ENCODE data around the gene BCAR1.
"Not testable (repeated sequence)": the region's sequence is repeated elsewhere in the genome, so short reads cannot be mapped to it uniquely, and the experiment has no call there.

Gene BCAR1

GRCh38 chr16:75244844-75245758 lies 6.3 kb downstream of the BCAR1 start:
- Mint-ChIP-seq H3K4me1 (peaks cover 22 to 25% of the 10 kb centered on the region in 2 donors), H3K9me3 (no peaks in the 10 kb centered on the region), H3K27ac (no peak overlapping the region), H3K36me3 (no peaks in the 10 kb centered on the region), H3K4me3 (peak overlapping the region; percentile 3 to 19), H3K27me3 (peaks cover 92 to 98% of the 10 kb centered on the region in 2 donors)
- ATAC-seq (replicated peaks) (peak; percentile 36 to 48), DNase-seq (no peak)

- Mint-ChIP-seq H3K9me3 (no peaks in the 10 kb centered on the region), H3K27ac (no peak overlapping the region), H3K27me3 (peaks cover 89 to 98% of the 10 kb centered on the region in 2 donors), H3K4me3 (peak overlapping the region in 1 of 2 donors; percentile 3), H3K4me1 (peaks cover 19 to 22% of the 10 kb centered on the region in 2 donors), H3K36me3 (no peaks in the 10 kb centered on the region)
- DNase-seq: no peak
- ATAC-seq (replicated peaks): no peak
Measured at GRCh38 chr16:75244225-75244809, 7.1 kb downstream of the BCAR1 start.

DNA sequence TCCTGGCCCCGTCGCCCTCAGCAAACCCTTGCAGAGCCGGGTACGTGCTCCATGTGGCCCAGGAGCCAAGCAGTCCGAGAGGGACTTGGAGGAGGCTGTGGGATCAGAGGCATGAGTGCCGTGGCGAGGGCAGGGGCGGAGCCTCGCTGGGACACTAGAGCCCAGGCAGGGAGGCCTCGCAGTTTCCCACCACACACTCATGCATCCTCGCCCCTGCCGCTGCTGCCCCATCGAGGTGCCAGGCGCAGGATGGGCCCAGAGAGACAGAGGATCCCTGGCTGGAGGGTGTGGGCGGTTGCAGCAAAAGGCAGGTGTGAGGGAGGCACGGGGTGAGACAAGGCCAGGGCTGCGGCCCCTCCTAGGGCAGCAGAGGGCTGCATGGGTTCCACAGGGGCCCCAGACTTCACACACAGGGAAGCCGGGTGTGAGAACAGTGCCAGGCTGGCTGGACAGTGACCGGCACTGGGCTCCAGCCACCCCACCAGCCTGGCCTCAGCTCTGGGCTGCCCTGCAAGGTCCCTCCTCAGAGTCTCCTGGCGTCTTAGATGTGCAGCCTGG lies 7.7 kb downstream of the BCAR1 start:
- Mint-ChIP-seq H3K4me1 (peaks cover 19 to 22% of the 10 kb centered on the region in 2 donors), H3K9me3 (no peaks in the 10 kb centered on the region), H3K36me3 (no peaks in the 10 kb centered on the region), H3K27ac (no peak overlapping the region), H3K27me3 (peaks cover 90 to 98% of the 10 kb centered on the region in 2 donors), H3K4me3 (no peak overlapping the region)
- no peak for DNase-seq
- no peak for ATAC-seq (replicated peaks)

DNA sequence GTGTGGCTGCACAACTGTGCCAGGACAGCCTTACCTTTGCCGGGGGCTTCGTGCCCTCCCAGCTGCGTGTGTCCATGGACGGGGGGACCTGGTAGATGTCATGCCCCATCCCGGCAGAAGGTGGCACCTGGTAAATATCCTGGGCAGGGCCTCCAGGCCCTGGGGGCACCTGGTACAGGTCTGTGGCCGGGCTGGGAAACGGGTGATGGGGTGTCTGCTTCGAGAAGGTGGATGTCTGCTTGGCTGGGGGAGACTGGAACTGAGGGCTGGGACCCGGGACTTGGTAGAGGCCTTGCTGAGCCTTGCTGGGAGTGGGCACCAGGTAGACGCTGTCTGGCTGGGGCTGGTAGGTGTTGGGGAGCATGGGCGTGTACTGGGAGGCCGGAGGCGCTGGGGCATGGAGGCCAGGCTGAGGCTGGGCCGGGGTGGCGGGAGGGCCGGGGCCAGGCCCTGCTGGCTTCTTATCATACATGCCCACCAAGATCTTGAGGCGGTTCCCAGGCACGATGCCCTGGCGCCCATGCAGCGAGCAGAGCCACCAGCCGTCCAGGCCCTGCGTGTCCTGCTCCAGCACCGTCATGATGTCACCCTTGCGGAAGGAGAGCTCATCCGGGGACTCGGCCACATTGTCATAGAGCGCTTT lies 8.9 kb downstream of the BCAR1 start:
- H3K27ac Mint-ChIP-seq; DNase-seq; ATAC-seq (replicated peaks); H3K4me3 Mint-ChIP-seq; H3K9me3 Mint-ChIP-seq; H3K36me3 Mint-ChIP-seq: not testable (repeated sequence)
- Mint-ChIP-seq H3K4me1 (peaks cover 14 to 19% of the 10 kb centered on the region in 2 donors), H3K27me3 (peaks cover 82 to 98% of the 10 kb centered on the region in 2 donors)

- Mint-ChIP-seq H3K4me1 (peaks cover 14 to 19% of the 10 kb centered on the region in 2 donors), H3K27ac (no peak overlapping the region), H3K27me3 (peaks cover 81 to 98% of the 10 kb centered on the region in 2 donors), H3K4me3 (no peak overlapping the region), H3K9me3 (no peaks in the 10 kb centered on the region), H3K36me3 (no peaks in the 10 kb centered on the region)
- DNase-seq (no peak), ATAC-seq (replicated peaks) (no peak)
Measured at GRCh38 chr16:75241955-75242354, 9.5 kb downstream of the BCAR1 start.

DNA sequence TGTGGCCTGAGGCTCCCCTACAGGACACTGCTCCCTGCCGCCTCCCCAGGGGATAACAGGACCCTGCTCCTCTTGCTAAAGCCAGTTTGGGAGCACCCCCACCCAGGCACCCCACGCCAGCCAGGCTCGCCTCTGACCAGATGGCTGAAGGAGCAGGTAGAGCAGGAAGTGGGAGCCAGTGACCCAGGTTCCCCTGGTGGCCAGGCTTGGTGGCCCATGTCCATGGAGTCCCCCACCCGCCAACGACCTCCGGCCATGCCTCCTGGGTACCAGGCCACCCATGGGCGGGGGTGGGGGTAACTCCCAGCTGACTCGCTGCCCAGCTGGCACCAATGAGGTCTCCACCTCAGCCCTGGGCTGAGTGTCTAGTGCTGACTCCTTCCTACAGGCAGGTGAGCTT lies 10.0 kb downstream of the BCAR1 start:
- ATAC-seq (replicated peaks): no peak
- H3K4me3 Mint-ChIP-seq: no peak overlapping the region

DNA sequence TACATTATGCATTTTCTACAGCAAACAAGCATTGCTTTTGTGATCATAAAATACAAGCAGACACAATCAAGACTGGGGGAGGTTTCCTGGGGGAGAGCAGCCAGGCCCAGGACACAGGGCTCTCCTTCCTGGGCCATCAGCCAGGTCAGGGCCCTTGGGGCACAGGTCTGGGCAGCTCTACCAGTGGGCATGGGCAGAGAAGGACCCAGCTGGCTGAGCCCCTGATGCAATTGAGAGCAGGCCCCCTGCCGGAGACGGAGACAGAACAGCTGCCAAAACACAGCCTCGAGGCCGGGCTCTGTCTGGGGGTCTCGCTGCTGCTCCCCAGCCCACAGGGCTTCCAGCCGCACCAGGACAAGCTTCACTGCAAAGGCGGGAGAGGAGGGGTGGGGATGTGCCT lies 10.8 kb downstream of the BCAR1 start:
- H3K9me3 Mint-ChIP-seq; DNase-seq; H3K4me3 Mint-ChIP-seq; H3K36me3 Mint-ChIP-seq; H3K27ac Mint-ChIP-seq; ATAC-seq (replicated peaks): not testable (repeated sequence)
- Mint-ChIP-seq H3K27me3 (peaks cover 79 to 98% of the 10 kb centered on the region in 2 donors), H3K4me1 (peaks cover 13 to 19% of the 10 kb centered on the region in 2 donors)

More for the DNA sequence above, 10.0 kb downstream of the BCAR1 start:
- DNase-seq: no peak
- Mint-ChIP-seq H3K27ac (no peak overlapping the region), H3K27me3 (peaks cover 79 to 98% of the 10 kb centered on the region in 2 donors), H3K4me1 (peaks cover 14 to 19% of the 10 kb centered on the region in 2 donors), H3K36me3 (no peaks in the 10 kb centered on the region), H3K9me3 (no peaks in the 10 kb centered on the region)

GRCh38 chr16:75239542-75240122 lies 11.8 kb downstream of the BCAR1 start:
- H3K27me3 Mint-ChIP-seq: peaks cover 81 to 100% of the 10 kb centered on the region in 2 donors
- no peak overlapping the region for H3K27ac Mint-ChIP-seq
- peaks cover 10 to 13% of the 10 kb centered on the region in 2 donors for H3K4me1 Mint-ChIP-seq
- DNase-seq: no peak
- H3K36me3 Mint-ChIP-seq: no peaks in the 10 kb centered on the region
- no peak overlapping the region for H3K4me3 Mint-ChIP-seq
- no peaks in the 10 kb centered on the region for H3K9me3 Mint-ChIP-seq
- ATAC-seq (replicated peaks): no peak

DNA sequence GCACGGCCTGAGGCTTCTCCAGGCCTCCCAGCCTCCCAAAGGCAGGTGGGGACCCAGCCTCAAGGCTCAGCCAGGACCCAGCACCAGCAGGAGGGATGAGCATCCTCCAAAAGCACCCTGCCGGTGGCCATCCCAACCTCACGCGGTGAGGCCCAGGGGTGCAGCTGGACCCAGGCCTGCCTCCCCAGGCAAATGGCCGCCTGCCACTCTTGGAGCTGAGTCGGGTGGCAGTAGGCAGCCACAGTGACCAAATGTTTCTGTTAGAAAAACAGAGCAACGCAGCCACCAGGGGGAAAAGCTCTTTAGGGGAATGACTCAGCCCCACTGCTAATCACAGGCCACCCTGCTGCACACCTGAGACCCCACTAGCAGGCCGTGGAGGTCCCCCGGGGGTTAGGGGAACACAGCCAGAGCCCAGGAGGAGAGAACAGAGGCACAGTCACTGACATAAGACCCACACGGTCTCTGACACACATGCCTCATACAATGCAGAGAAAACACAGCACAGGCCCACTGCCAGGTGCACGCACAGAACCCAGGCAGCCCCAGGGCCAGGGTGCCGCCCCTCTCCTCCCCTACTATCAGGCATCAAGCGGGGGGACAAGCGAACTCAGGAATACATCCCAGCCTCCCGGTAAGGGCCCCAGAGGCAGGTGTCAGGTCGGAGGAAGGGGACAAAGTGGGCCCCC lies 12.4 kb downstream of the BCAR1 start:
- ATAC-seq (replicated peaks): peak in 1 of 2 donors; percentile 37
- peaks cover 79 to 100% of the 10 kb centered on the region in 2 donors for H3K27me3 Mint-ChIP-seq
- no peaks in the 10 kb centered on the region for H3K36me3 Mint-ChIP-seq
- no peak overlapping the region for H3K27ac Mint-ChIP-seq
- no peak for DNase-seq
- H3K4me3 Mint-ChIP-seq: no peak overlapping the region
- H3K9me3 Mint-ChIP-seq: no peaks in the 10 kb centered on the region
- H3K4me1 Mint-ChIP-seq: peaks cover 7 to 13% of the 10 kb centered on the region in 2 donors

GRCh38 chr16:75238132-75238852 lies 13.1 kb downstream of the BCAR1 start:
- peaks cover 7 to 11% of the 10 kb centered on the region in 2 donors for H3K4me1 Mint-ChIP-seq
- ATAC-seq (replicated peaks): no peak
- no peaks in the 10 kb centered on the region for H3K9me3 Mint-ChIP-seq
- no peak overlapping the region for H3K4me3 Mint-ChIP-seq
- H3K27ac Mint-ChIP-seq: no peak overlapping the region
- H3K36me3 Mint-ChIP-seq: no peaks in the 10 kb centered on the region
- peaks cover 75 to 97% of the 10 kb centered on the region in 2 donors for H3K27me3 Mint-ChIP-seq
- no peak for DNase-seq

GRCh38 chr16:75237398-75238131 lies 13.9 kb downstream of the BCAR1 start:
- Mint-ChIP-seq H3K27ac (no peak overlapping the region), H3K27me3 (peaks cover 75 to 96% of the 10 kb centered on the region in 2 donors), H3K36me3 (no peaks in the 10 kb centered on the region), H3K4me1 (peaks cover 7 to 11% of the 10 kb centered on the region in 2 donors), H3K4me3 (no peak overlapping the region), H3K9me3 (no peaks in the 10 kb centered on the region)
- no peak for ATAC-seq (replicated peaks)
- DNase-seq: no peak

DNA sequence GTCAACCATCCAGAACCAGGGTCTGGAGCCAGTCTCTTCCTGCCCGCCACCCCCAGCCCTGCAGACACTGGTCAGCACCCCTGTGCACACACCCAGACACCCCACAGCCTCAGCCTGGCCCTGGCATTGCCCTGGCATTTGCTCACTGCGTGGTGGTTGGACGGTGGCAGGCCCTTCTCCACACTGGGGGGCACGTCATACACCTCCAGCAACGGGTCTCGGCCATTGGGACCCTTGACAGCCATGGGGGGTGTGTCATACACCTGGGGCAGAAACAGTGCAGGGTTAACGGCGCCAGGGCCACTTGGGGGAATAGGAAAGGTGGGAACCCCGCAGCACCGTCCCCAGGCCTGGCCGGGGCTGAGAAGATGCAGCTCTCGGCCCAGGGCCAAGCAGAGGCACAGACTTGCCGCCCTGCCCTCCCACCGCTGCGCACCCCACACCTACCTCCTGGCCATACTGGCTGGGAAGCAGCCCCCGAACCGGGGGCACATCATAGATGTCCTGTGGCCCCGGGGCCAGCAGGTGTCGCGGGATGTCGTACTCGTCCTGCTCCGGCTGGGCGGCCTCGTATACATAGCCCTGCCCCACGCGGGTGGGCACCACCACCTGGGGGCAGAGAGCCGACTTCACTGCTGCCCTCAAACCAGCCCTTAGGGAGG lies 14.6 kb downstream of the BCAR1 start:
- no peaks in the 10 kb centered on the region for H3K36me3 Mint-ChIP-seq

More for the DNA sequence above, 14.6 kb downstream of the BCAR1 start:
- no peak for ATAC-seq (replicated peaks)
- Mint-ChIP-seq H3K9me3 (no peaks in the 10 kb centered on the region), H3K4me1 (peaks cover 5 to 11% of the 10 kb centered on the region in 2 donors), H3K27me3 (peaks cover 72 to 94% of the 10 kb centered on the region in 2 donors), H3K4me3 (no peak overlapping the region), H3K27ac (no peak overlapping the region)
- DNase-seq: no peak
